ENCODE results near the gene USP28. TPM values are rescaled to one million over a fixed set of nuclear protein-coding genes. Genes with fewer than 3 reads are reported as not detected.

The USP28 gene
- total and polyA plus RNA-seq, 7 experiments from 2014 or later, result 12.0 to 50.3 (median 19.0) TPM

DNA sequence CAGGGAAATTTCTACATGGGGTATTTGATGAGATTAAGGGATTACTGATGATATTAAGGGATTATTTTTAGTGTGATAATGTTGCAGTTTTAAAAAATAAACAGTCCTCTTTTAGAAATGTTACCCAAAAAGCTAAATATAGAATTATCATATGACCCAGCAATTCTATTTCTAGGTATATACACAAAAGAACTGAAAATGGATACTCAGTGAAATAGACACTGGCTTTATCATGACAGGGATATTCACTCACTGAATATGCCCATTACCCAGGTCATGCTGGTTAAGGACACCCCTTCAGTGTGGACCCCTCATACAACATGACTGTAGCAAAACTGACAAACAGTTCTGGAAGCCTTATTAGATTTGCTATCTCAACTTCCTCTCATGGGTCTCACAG, 27.8 kb downstream of the USP28 start:
- POLR2A ChIA-PET, result no interaction called here
- peaks cover 22 to 57% (median 40%) of the 10 kb centered on the region in 5 donors for H3K36me3 Mint-ChIP-seq
- H3K9me3 Mint-ChIP-seq, result peaks cover 0 to 4% (median 0%) of the 10 kb centered on the region in 11 donors
- no peak overlapping the region for H3K4me3 ChIP-seq (ENCODE audit: low read length)
- H3K4me3 Mint-ChIP-seq, result no peak overlapping the region
- intact Hi-C loops (cut with micrococcal nuclease), result no loop called here
- no peak overlapping the region for H3K27ac Mint-ChIP-seq
- H3K27me3 Mint-ChIP-seq, result no peaks in the 10 kb centered on the region
- CTCF ChIA-PET, result no interaction called here
- peaks cover 0 to 16% (median 8%) of the 10 kb centered on the region in 3 experiments for H3K36me3 ChIP-seq (ENCODE audit: control insufficient read depth in 2 of 3, insufficient read depth in 3 of 3, low read length in 3 of 3)
- no peak for DNase-seq
- ATAC-seq, result no peak
- no peak overlapping the region for H3K27ac ChIP-seq (ENCODE audit: low read depth, low read length)
- H3K4me1 Mint-ChIP-seq, result peaks cover 0 to 6% (median 0%) of the 10 kb centered on the region in 7 donors
- no peaks in the 10 kb centered on the region for H3K4me1 ChIP-seq (ENCODE audit: control insufficient read depth in 2 of 2, insufficient read depth in 2 of 2, low read length in 2 of 2)
- H3K27me3 ChIP-seq (ENCODE audit: control insufficient read depth in 2 of 2, insufficient read depth in 2 of 2, low read length in 2 of 2), result no peaks in the 10 kb centered on the region
- no peaks in the 10 kb centered on the region for H3K9me3 ChIP-seq (ENCODE audit: control insufficient read depth in 2 of 3, low read length in 3 of 3)

DNA sequence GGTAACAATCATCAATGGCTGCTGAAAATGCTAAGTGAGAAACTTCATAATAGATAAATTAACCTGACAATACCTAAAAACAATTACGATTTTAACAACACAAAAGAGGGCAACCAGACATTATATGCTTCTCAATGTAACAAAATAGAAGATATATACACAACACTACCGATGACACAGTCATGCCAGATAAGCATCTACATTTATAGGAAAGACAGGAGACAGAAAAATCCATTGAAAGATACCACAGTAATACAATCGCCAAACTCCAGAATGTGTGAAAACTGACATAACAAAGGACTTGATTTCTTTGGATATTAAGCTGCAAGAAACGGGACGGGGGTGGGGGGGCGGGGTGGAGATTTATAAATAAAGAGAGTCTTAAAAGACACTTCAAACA, 28.3 kb downstream of the USP28 start:
- DNase-seq, result no peak
- H3K4me3 ChIP-seq (ENCODE audit: low read length), result no peak overlapping the region
- no peaks in the 10 kb centered on the region for H3K27me3 ChIP-seq (ENCODE audit: control insufficient read depth in 2 of 2, insufficient read depth in 2 of 2, low read length in 2 of 2)
- Mint-ChIP-seq H3K4me3 (no peak overlapping the region), H3K9me3 (peaks cover 0 to 4% (median 0%) of the 10 kb centered on the region in 11 donors), H3K27me3 (no peaks in the 10 kb centered on the region), H3K27ac (no peak overlapping the region), H3K4me1 (peaks cover 0 to 6% (median 0%) of the 10 kb centered on the region in 7 donors), H3K36me3 (peaks cover 22 to 53% (median 40%) of the 10 kb centered on the region in 5 donors)
- ATAC-seq, result no peak
- no peaks in the 10 kb centered on the region for H3K9me3 ChIP-seq (ENCODE audit: control insufficient read depth in 2 of 3, low read length in 3 of 3)
- no peaks in the 10 kb centered on the region for H3K4me1 ChIP-seq (ENCODE audit: control insufficient read depth in 2 of 2, insufficient read depth in 2 of 2, low read length in 2 of 2)
- intact Hi-C loops (cut with micrococcal nuclease), result no loop called here
- POLR2A ChIA-PET, result no interaction called here
- peaks cover 0 to 16% (median 8%) of the 10 kb centered on the region in 3 experiments for H3K36me3 ChIP-seq (ENCODE audit: control insufficient read depth in 2 of 3, insufficient read depth in 3 of 3, low read length in 3 of 3)
- no peak overlapping the region for H3K27ac ChIP-seq (ENCODE audit: low read depth, low read length)
- CTCF ChIA-PET, result no interaction called here

DNA sequence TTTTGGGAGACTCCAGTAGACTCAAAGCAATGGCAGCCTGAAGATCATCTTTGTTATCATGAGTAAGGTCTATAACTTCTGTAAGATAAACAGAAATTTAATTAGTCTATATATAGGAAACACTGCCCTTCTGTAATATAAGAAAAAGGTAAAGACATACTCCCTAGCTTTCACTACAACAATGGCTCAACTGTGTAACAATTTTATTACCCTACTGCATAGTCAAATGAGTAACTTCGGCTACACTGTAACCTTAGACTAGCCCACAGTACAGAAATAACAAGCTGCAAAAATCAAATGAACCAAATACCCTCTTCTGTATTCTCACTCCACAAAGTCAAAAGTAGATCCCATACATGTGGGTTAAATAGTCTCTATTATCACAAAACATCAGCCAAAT, 33.7 kb downstream of the USP28 start:
- peak overlapping the region in 1 of 10 donors; percentile 70 for H3K4me3 Mint-ChIP-seq
- intact Hi-C loops (cut with micrococcal nuclease), result no loop called here
- H3K27me3 Mint-ChIP-seq, result no peaks in the 10 kb centered on the region
- Histone ChIP-seq H3K4me3 (ENCODE audit: low read length) (no peak overlapping the region), H3K27ac (ENCODE audit: low read depth, low read length) (no peak overlapping the region), H3K9me3 (ENCODE audit: control insufficient read depth in 2 of 3, low read length in 3 of 3) (no peaks in the 10 kb centered on the region), H3K4me1 (ENCODE audit: control insufficient read depth in 2 of 2, insufficient read depth in 2 of 2, low read length in 2 of 2) (no peaks in the 10 kb centered on the region), H3K36me3 (ENCODE audit: control insufficient read depth in 2 of 3, insufficient read depth in 3 of 3, low read length in 3 of 3) (peaks cover 0 to 26% (median 6%) of the 10 kb centered on the region in 3 experiments), H3K27me3 (ENCODE audit: control insufficient read depth in 2 of 2, insufficient read depth in 2 of 2, low read length in 2 of 2) (no peaks in the 10 kb centered on the region)
- no peak for DNase-seq
- H3K36me3 Mint-ChIP-seq, result peaks cover 9 to 37% (median 23%) of the 10 kb centered on the region in 5 donors
- H3K27ac Mint-ChIP-seq, result peak overlapping the region in 1 of 9 donors; percentile 75
- POLR2A ChIA-PET, result no interaction called here
- CTCF ChIA-PET, result no interaction called here
- no peaks in the 10 kb centered on the region for H3K9me3 Mint-ChIP-seq
- peaks cover 0 to 12% (median 4%) of the 10 kb centered on the region in 7 donors for H3K4me1 Mint-ChIP-seq
- no peak for ATAC-seq

DNA sequence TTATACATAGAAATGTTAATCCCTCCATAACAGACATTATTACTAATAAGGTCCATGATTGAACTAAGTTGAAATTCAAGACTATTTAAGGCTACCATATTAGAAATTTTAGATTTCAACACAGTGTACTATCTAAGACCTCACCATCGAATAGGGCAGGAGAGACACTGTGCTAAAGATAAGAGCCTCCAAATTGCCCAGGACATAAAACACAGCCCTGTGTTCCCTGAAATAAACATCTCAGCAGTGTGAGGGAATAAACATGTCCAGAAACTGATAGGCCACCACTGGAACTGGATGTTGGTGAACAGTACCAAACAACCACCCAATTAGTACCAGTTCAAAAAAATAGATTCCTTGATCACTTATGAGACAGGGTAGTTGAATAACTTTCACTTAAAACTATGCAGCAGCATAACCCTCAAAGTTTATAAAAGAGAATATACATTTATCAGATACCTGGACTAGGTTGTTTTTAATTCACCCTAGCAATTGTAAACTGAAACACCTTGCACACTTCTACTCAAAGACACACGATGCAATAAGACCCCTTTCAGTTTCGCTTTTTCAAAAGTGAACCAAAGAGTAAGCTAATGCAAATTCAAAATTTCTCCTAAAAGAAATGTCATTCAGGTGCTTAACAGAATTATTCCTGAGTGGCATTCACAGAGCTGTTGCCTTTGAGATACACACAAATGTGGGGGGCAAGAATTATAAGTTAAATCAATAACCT, 34.3 kb downstream of the USP28 start:
- Histone ChIP-seq H3K4me1 (ENCODE audit: control insufficient read depth in 2 of 2, insufficient read depth in 2 of 2, low read length in 2 of 2) (no peaks in the 10 kb centered on the region), H3K9me3 (ENCODE audit: control insufficient read depth in 2 of 3, low read length in 3 of 3) (no peaks in the 10 kb centered on the region), H3K4me3 (ENCODE audit: low read length) (no peak overlapping the region), H3K27me3 (ENCODE audit: control insufficient read depth in 2 of 2, insufficient read depth in 2 of 2, low read length in 2 of 2) (no peaks in the 10 kb centered on the region), H3K27ac (ENCODE audit: low read depth, low read length) (no peak overlapping the region), H3K36me3 (ENCODE audit: control insufficient read depth in 2 of 3, insufficient read depth in 3 of 3, low read length in 3 of 3) (peaks cover 0 to 26% (median 7%) of the 10 kb centered on the region in 3 experiments)
- ChIA-PET POLR2A (no interaction called here), CTCF (no interaction called here)
- intact Hi-C loops (cut with micrococcal nuclease), result no loop called here
- Mint-ChIP-seq H3K27ac (peak overlapping the region in 1 of 9 donors; percentile 75), H3K4me3 (peak overlapping the region in 2 of 10 donors; percentile 27 to 70), H3K9me3 (no peaks in the 10 kb centered on the region), H3K36me3 (peaks cover 9 to 37% (median 23%) of the 10 kb centered on the region in 5 donors), H3K27me3 (no peaks in the 10 kb centered on the region), H3K4me1 (peaks cover 0 to 12% (median 4%) of the 10 kb centered on the region in 7 donors)
- no peak for DNase-seq
- no peak for ATAC-seq

DNA sequence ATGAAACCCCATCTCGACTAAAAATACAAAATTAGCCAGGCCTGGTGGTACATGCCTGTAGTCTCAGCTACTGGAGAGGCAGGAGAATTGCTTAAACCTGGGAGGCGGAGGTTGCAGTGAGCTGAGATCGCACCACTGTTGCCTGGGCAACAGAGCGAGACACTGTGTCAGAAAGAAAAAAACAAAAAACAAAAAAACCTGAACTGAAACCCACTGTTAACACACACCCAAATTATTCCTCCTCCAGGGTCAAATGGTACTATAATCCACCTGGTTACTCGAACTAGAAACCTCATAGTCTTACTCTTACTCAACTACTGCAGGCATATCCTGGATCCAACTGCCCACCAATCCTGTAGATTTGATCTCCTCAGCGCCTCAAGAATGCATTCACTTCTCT, 35.5 kb downstream of the USP28 start:
- Mint-ChIP-seq H3K27ac (no peak overlapping the region), H3K27me3 (no peaks in the 10 kb centered on the region), H3K4me1 (peaks cover 0 to 12% (median 4%) of the 10 kb centered on the region in 7 donors), H3K36me3 (peaks cover 9 to 37% (median 23%) of the 10 kb centered on the region in 5 donors), H3K9me3 (no peaks in the 10 kb centered on the region), H3K4me3 (no peak overlapping the region)
- Histone ChIP-seq H3K36me3 (ENCODE audit: control insufficient read depth in 2 of 3, insufficient read depth in 3 of 3, low read length in 3 of 3) (peaks cover 0 to 30% (median 7%) of the 10 kb centered on the region in 3 experiments), H3K9me3 (ENCODE audit: control insufficient read depth in 2 of 3, low read length in 3 of 3) (no peaks in the 10 kb centered on the region), H3K27me3 (ENCODE audit: control insufficient read depth in 2 of 2, insufficient read depth in 2 of 2, low read length in 2 of 2) (no peaks in the 10 kb centered on the region), H3K27ac (ENCODE audit: low read depth, low read length) (no peak overlapping the region), H3K4me3 (ENCODE audit: low read length) (no peak overlapping the region), H3K4me1 (ENCODE audit: control insufficient read depth in 2 of 2, insufficient read depth in 2 of 2, low read length in 2 of 2) (no peaks in the 10 kb centered on the region)
- intact Hi-C loops (cut with micrococcal nuclease), result no loop called here
- ChIA-PET CTCF (no interaction called here), POLR2A (no interaction called here)
- peak; percentile 22 for ATAC-seq
- DNase-seq, result no peak

DNA sequence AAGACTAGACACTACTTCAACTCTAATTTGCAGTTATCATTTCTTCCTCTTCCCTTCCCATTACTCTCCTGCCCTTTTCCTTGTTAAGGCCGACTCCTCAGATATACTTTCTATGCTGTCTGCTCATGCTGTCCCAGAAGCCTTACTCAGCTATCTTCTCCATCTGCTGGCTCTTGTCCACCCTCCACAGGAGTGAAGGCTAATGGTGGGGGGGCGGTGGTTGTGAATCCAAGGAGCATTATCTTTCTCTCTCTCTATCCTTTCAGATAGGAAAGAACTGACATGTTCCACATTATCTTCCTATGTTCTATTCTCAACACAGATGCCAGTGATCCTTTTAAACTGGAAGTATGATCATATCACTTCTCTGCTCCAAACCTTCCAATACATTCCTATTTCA, 37.4 kb downstream of the USP28 start:
- H3K36me3 Mint-ChIP-seq, result peaks cover 9 to 35% (median 23%) of the 10 kb centered on the region in 5 donors
- Histone ChIP-seq H3K4me3 (ENCODE audit: low read length) (no peak overlapping the region), H3K36me3 (ENCODE audit: control insufficient read depth in 2 of 3, insufficient read depth in 3 of 3, low read length in 3 of 3) (peaks cover 0 to 30% (median 7%) of the 10 kb centered on the region in 3 experiments), H3K27me3 (ENCODE audit: control insufficient read depth in 2 of 2, insufficient read depth in 2 of 2, low read length in 2 of 2) (no peaks in the 10 kb centered on the region), H3K4me1 (ENCODE audit: control insufficient read depth in 2 of 2, insufficient read depth in 2 of 2, low read length in 2 of 2) (no peaks in the 10 kb centered on the region), H3K27ac (ENCODE audit: low read depth, low read length) (no peak overlapping the region), H3K9me3 (ENCODE audit: control insufficient read depth in 2 of 3, low read length in 3 of 3) (no peaks in the 10 kb centered on the region)
- no peak for DNase-seq
- H3K4me3 Mint-ChIP-seq, result no peak overlapping the region
- no peak overlapping the region for H3K27ac Mint-ChIP-seq
- intact Hi-C loops (cut with micrococcal nuclease), result no loop called here
- H3K4me1 Mint-ChIP-seq, result peaks cover 0 to 12% (median 4%) of the 10 kb centered on the region in 7 donors
- ATAC-seq, result no peak
- H3K27me3 Mint-ChIP-seq, result no peaks in the 10 kb centered on the region
- ChIA-PET CTCF (no interaction called here), POLR2A (no interaction called here)
- H3K9me3 Mint-ChIP-seq, result no peaks in the 10 kb centered on the region

DNA sequence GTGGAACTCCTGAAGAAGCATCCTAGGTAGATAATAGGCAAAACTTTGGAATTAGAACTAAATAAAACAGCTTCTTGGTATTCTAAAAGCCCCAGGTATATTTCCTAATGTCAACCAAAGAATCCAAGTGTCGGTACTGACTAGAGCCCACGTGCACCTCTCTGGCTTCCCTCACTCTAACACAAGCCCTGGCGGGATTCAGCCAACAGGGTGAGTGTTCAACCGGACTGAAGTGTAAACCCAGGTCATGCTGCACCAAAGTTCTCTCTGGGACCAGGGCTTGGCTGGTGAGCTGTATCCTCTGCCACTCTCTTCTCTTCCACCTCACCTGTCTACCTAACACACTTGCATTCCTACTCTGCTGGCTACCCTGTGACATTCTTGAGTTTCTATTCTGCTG, 40.1 kb downstream of the USP28 start:
- Mint-ChIP-seq H3K4me3 (no peak overlapping the region), H3K36me3 (peaks cover 8 to 28% (median 12%) of the 10 kb centered on the region in 5 donors), H3K4me1 (peaks cover 0 to 5% (median 0%) of the 10 kb centered on the region in 7 donors), H3K27me3 (no peaks in the 10 kb centered on the region), H3K27ac (no peak overlapping the region), H3K9me3 (no peaks in the 10 kb centered on the region)
- Histone ChIP-seq H3K27me3 (ENCODE audit: control insufficient read depth in 2 of 2, insufficient read depth in 2 of 2, low read length in 2 of 2) (no peaks in the 10 kb centered on the region), H3K4me3 (ENCODE audit: low read length) (no peak overlapping the region), H3K9me3 (ENCODE audit: control insufficient read depth in 2 of 3, low read length in 3 of 3) (no peaks in the 10 kb centered on the region), H3K27ac (ENCODE audit: low read depth, low read length) (no peak overlapping the region), H3K36me3 (ENCODE audit: control insufficient read depth in 2 of 3, insufficient read depth in 3 of 3, low read length in 3 of 3) (peaks cover 0 to 26% (median 7%) of the 10 kb centered on the region in 3 experiments), H3K4me1 (ENCODE audit: control insufficient read depth in 2 of 2, insufficient read depth in 2 of 2, low read length in 2 of 2) (no peaks in the 10 kb centered on the region)
- ATAC-seq (no peak), DNase-seq (no peak)
- POLR2A ChIA-PET, result no interaction called here
- CTCF ChIA-PET, result no interaction called here
- intact Hi-C loops (cut with micrococcal nuclease), result no loop called here
